WTC11 (cell line): Measurements from ENCODE around the gene GALNT6. TPM values are rescaled to one million over a fixed set of nuclear protein-coding genes. Genes with fewer than 3 reads are reported as not detected.

Source experiments
- ATAC-seq: fragments of 200-7000 bp; cut with Tn5 transposase; 2 replicates; pipeline ENCODE4 v1.10.0; 2021; ENCODE audit warnings: mild to moderate bottlenecking, moderate library complexity
- CTCF ChIA-PET: fragments of 300-600 bp; sonication (Branson Sonifier 250); formaldehyde crosslinking; loops from one replicate; lab custom pipeline; 2021; ENCODE audit warnings: antibody characterized with exemption; lab: Charles Lee
- POLR2A ChIA-PET: fragments of 350-600 bp; sonication (Branson Sonifier 250); formaldehyde crosslinking; loops from one replicate; lab custom pipeline; 2021; ENCODE audit warnings: antibody characterized with exemption; lab: Charles Lee
- DNase-seq: peaks from one replicate; pipeline ENCODE4 v3.0.0; 2021; ENCODE audit warnings: low spot score
- H3K27ac Mint-ChIP-seq: 2 replicates; pipeline ENCODE4 v1.8.0; 2021; ENCODE audit warnings: mixed read lengths
- H3K27me3 Mint-ChIP-seq: 2 replicates; pipeline ENCODE4 v1.8.0; 2021; ENCODE audit warnings: low read depth, mild to moderate bottlenecking, moderate library complexity, mixed read lengths
- H3K36me3 Mint-ChIP-seq: 2 replicates; pipeline ENCODE4 v1.8.0; 2021; ENCODE audit warnings: mixed read lengths
- H3K4me1 Mint-ChIP-seq: 2 replicates; pipeline ENCODE4 v1.8.0; 2022; ENCODE audit warnings: mixed read lengths
- H3K4me3 Mint-ChIP-seq: 2 replicates; pipeline ENCODE4 v1.8.0; 2021; ENCODE audit warnings: mild to moderate bottlenecking, moderate library complexity, mixed read lengths
- H3K9me3 Mint-ChIP-seq: 2 replicates; pipeline ENCODE4 v1.8.0; 2021; ENCODE audit warnings: mixed read lengths
- CREM ChIP-seq: sonication (generic); formaldehyde crosslinking; IDR thresholded peaks from 2 replicates; pipeline ENCODE4 v1.8.1; 2022; ENCODE audit warnings: mild to moderate bottlenecking, missing genetic modification reagents, moderate library complexity
- EMX1 ChIP-seq: fragments of 250-450 bp; sonication (Bioruptor Pico); IDR thresholded peaks from 2 replicates; pipeline ENCODE4 v1.8.0; 2021; ENCODE audit warnings: mild to moderate bottlenecking
- FOXJ3 ChIP-seq: sonication (generic); formaldehyde crosslinking; IDR thresholded peaks from 2 replicates; pipeline ENCODE4 v1.9.0; 2021; ENCODE audit warnings: missing genetic modification reagents, mild to moderate bottlenecking, borderline replicate concordance
- GTF2I ChIP-seq: fragments of 250-450 bp; sonication (Bioruptor Pico); conservative IDR thresholded peaks from 2 replicates; pipeline ENCODE4 v1.4.0; 2021; ENCODE audit warnings: mild to moderate bottlenecking
- IRF2 ChIP-seq: sonication (generic); formaldehyde crosslinking; IDR thresholded peaks from 2 replicates; pipeline ENCODE4 v1.8.0; 2022; ENCODE audit warnings: low read depth, missing genetic modification reagents, borderline replicate concordance
- MYBL2 ChIP-seq: sonication (generic); formaldehyde crosslinking; IDR thresholded peaks from 2 replicates; pipeline ENCODE4 v1.8.1; 2023; ENCODE audit warnings: mild to moderate bottlenecking, moderate library complexity, missing genetic modification reagents
- RORB ChIP-seq: fragments of 250-450 bp; sonication (Bioruptor Pico); IDR thresholded peaks from 2 replicates; pipeline ENCODE4 v1.9.0; 2021; ENCODE audit warnings: mild to moderate bottlenecking
- ZNF423 ChIP-seq: fragments of 250-450 bp; sonication (Bioruptor Pico); IDR thresholded peaks from 2 replicates; pipeline ENCODE4 v2.1.2; 2022; ENCODE audit warnings: mild to moderate bottlenecking, moderate library complexity
- total RNA-seq: library from RNA; stranded (reverse); gene quantifications from 3 replicates; pipeline ENCODE4 v1.2.3, GENCODE V29; 2021
- TF ChIP-seq, protein P1 (sequence below): sonication (generic); formaldehyde crosslinking; IDR thresholded peaks from 2 replicates; pipeline ENCODE4 v1.8.1; 2023; ENCODE audit warnings: mild to moderate bottlenecking, missing genetic modification reagents, moderate library complexity
- TF ChIP-seq, protein P2 (sequence below): sonication (generic); formaldehyde crosslinking; IDR thresholded peaks from 2 replicates; pipeline ENCODE4 v1.8.0; 2022; ENCODE audit warnings: mild to moderate bottlenecking, missing genetic modification reagents
- TF ChIP-seq, protein P3 (sequence below): fragments of 200-600 bp; IDR thresholded peaks from 2 replicates; pipeline ENCODE4 v1.8.0; 2022; ENCODE audit warnings: antibody characterized with exemption
- TF ChIP-seq, protein P4 (sequence below): sonication (generic); formaldehyde crosslinking; IDR thresholded peaks from 2 replicates; pipeline ENCODE4 v1.8.0; 2023; ENCODE audit warnings: mild to moderate bottlenecking, missing genetic modification reagents
- TF ChIP-seq, protein P5 (sequence below): sonication (generic); formaldehyde crosslinking; IDR thresholded peaks from 2 replicates; pipeline ENCODE4 v1.8.1; 2023; ENCODE audit warnings: mild to moderate bottlenecking, missing genetic modification reagents
- TF ChIP-seq, protein P6 (sequence below): sonication (generic); formaldehyde crosslinking; IDR thresholded peaks from 2 replicates; pipeline ENCODE4 v1.8.0; 2023; ENCODE audit warnings: missing genetic modification reagents, mild to moderate bottlenecking, borderline replicate concordance
- TF ChIP-seq, protein P7 (sequence below): sonication (generic); formaldehyde crosslinking; IDR thresholded peaks from 2 replicates; pipeline ENCODE4 v1.8.1; 2022; ENCODE audit warnings: low read depth, missing genetic modification reagents, borderline replicate concordance
- TF ChIP-seq, protein P8 (sequence below): fragments of 250-450 bp; sonication (Bioruptor Pico); IDR thresholded peaks from 2 replicates; pipeline ENCODE4 v1.9.0; 2021; ENCODE audit warnings: mild to moderate bottlenecking

The GALNT6 gene
- total RNA-seq, 1 experiment from 2014 or later: 18.3 TPM

DNA sequence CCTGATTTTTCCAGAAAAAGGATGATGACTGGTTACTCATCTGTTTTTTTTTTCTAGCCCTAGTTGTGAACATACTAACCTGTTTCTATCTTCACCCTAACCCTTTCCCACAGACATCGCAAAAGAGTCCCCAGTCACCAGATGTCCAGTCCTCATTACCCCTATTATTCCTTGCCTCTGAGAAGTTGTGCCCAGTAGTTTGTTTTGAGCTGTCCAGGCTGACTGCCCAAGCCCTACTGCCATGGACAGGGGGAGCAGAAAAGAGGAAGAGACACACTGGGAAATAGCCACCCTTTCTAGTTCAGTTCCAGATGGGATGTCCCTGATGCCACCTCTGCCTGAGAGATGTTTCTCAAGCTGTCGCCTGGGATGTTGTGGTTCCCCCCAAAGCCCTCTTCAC lies 30.9 kb downstream of the GALNT6 start:
- no peaks in the 10 kb centered on the region; the same call in 1 of the 2 replicates for H3K27me3 Mint-ChIP-seq
- DNase-seq: no peak
- ChIA-PET CTCF (interaction anchor here (1.0 to 3.3 kb wide), 3 partner anchors 9 to 19 kb away, joined by 3 to 12 read pairs (median 3); no protein-coding TSS in a partner anchor), POLR2A (no interaction called here)
- H3K27ac Mint-ChIP-seq: no peak overlapping the region
- no peaks in the 10 kb centered on the region for H3K9me3 Mint-ChIP-seq
- peaks cover 5% of the 10 kb centered on the region for H3K36me3 Mint-ChIP-seq
- H3K4me1 Mint-ChIP-seq: no peaks in the 10 kb centered on the region
- no peak overlapping the region for H3K4me3 Mint-ChIP-seq
- no peak for ATAC-seq
- TF ChIP-seq, protein P1, sequence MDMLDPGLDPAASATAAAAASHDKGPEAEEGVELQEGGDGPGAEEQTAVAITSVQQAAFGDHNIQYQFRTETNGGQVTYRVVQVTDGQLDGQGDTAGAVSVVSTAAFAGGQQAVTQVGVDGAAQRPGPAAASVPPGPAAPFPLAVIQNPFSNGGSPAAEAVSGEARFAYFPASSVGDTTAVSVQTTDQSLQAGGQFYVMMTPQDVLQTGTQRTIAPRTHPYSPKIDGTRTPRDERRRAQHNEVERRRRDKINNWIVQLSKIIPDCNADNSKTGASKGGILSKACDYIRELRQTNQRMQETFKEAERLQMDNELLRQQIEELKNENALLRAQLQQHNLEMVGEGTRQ: no peak
- TF ChIP-seq CREM (CRISPR knock-in tag) (no peak), GTF2I (no peak), RORB (CRISPR knock-in tag) (no peak), ZNF423 (no peak)
- TF ChIP-seq, protein P2, sequence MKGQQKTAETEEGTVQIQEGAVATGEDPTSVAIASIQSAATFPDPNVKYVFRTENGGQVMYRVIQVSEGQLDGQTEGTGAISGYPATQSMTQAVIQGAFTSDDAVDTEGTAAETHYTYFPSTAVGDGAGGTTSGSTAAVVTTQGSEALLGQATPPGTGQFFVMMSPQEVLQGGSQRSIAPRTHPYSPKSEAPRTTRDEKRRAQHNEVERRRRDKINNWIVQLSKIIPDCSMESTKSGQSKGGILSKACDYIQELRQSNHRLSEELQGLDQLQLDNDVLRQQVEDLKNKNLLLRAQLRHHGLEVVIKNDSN (CRISPR knock-in tag): no peak

DNA sequence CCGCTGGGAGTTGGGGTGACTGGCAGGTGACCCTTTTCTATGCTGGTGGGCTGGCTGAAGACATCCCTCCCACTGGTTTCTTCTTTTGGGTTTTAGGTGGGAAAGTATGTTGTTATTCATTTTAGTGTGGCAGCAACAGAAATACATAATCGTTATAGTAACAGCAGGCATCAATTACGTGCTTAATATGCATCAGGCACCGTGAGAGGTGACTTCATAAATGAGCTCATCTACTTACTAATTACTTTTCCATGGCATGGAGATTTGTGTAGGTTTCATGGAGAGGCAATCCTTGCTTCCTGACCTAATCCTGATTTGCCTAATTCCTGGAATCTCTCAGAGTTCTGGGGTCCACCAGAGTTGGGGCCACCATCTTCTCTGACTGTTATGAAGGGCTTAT lies 31.4 kb downstream of the GALNT6 start:
- Mint-ChIP-seq H3K27me3 (no peaks in the 10 kb centered on the region; the same call in 1 of the 2 replicates), H3K4me1 (no peaks in the 10 kb centered on the region), H3K27ac (no peak overlapping the region), H3K9me3 (no peaks in the 10 kb centered on the region), H3K36me3 (peaks cover 5% of the 10 kb centered on the region), H3K4me3 (no peak overlapping the region)
- TF ChIP-seq, protein P3, sequence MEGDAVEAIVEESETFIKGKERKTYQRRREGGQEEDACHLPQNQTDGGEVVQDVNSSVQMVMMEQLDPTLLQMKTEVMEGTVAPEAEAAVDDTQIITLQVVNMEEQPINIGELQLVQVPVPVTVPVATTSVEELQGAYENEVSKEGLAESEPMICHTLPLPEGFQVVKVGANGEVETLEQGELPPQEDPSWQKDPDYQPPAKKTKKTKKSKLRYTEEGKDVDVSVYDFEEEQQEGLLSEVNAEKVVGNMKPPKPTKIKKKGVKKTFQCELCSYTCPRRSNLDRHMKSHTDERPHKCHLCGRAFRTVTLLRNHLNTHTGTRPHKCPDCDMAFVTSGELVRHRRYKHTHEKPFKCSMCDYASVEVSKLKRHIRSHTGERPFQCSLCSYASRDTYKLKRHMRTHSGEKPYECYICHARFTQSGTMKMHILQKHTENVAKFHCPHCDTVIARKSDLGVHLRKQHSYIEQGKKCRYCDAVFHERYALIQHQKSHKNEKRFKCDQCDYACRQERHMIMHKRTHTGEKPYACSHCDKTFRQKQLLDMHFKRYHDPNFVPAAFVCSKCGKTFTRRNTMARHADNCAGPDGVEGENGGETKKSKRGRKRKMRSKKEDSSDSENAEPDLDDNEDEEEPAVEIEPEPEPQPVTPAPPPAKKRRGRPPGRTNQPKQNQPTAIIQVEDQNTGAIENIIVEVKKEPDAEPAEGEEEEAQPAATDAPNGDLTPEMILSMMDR: no peak
- TF ChIP-seq IRF2 (CRISPR knock-in tag): no peak
- TF ChIP-seq MYBL2 (CRISPR knock-in tag): no peak
- TF ChIP-seq, protein P4, sequence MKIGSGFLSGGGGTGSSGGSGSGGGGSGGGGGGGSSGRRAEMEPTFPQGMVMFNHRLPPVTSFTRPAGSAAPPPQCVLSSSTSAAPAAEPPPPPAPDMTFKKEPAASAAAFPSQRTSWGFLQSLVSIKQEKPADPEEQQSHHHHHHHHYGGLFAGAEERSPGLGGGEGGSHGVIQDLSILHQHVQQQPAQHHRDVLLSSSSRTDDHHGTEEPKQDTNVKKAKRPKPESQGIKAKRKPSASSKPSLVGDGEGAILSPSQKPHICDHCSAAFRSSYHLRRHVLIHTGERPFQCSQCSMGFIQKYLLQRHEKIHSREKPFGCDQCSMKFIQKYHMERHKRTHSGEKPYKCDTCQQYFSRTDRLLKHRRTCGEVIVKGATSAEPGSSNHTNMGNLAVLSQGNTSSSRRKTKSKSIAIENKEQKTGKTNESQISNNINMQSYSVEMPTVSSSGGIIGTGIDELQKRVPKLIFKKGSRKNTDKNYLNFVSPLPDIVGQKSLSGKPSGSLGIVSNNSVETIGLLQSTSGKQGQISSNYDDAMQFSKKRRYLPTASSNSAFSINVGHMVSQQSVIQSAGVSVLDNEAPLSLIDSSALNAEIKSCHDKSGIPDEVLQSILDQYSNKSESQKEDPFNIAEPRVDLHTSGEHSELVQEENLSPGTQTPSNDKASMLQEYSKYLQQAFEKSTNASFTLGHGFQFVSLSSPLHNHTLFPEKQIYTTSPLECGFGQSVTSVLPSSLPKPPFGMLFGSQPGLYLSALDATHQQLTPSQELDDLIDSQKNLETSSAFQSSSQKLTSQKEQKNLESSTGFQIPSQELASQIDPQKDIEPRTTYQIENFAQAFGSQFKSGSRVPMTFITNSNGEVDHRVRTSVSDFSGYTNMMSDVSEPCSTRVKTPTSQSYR (CRISPR knock-in tag): no peak
- no peak for TF ChIP-seq FOXJ3 (CRISPR knock-in tag)
- no peak for TF ChIP-seq ZNF423
- TF ChIP-seq, protein P5, sequence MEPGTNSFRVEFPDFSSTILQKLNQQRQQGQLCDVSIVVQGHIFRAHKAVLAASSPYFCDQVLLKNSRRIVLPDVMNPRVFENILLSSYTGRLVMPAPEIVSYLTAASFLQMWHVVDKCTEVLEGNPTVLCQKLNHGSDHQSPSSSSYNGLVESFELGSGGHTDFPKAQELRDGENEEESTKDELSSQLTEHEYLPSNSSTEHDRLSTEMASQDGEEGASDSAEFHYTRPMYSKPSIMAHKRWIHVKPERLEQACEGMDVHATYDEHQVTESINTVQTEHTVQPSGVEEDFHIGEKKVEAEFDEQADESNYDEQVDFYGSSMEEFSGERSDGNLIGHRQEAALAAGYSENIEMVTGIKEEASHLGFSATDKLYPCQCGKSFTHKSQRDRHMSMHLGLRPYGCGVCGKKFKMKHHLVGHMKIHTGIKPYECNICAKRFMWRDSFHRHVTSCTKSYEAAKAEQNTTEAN (CRISPR knock-in tag): no peak
- TF ChIP-seq, protein P6, sequence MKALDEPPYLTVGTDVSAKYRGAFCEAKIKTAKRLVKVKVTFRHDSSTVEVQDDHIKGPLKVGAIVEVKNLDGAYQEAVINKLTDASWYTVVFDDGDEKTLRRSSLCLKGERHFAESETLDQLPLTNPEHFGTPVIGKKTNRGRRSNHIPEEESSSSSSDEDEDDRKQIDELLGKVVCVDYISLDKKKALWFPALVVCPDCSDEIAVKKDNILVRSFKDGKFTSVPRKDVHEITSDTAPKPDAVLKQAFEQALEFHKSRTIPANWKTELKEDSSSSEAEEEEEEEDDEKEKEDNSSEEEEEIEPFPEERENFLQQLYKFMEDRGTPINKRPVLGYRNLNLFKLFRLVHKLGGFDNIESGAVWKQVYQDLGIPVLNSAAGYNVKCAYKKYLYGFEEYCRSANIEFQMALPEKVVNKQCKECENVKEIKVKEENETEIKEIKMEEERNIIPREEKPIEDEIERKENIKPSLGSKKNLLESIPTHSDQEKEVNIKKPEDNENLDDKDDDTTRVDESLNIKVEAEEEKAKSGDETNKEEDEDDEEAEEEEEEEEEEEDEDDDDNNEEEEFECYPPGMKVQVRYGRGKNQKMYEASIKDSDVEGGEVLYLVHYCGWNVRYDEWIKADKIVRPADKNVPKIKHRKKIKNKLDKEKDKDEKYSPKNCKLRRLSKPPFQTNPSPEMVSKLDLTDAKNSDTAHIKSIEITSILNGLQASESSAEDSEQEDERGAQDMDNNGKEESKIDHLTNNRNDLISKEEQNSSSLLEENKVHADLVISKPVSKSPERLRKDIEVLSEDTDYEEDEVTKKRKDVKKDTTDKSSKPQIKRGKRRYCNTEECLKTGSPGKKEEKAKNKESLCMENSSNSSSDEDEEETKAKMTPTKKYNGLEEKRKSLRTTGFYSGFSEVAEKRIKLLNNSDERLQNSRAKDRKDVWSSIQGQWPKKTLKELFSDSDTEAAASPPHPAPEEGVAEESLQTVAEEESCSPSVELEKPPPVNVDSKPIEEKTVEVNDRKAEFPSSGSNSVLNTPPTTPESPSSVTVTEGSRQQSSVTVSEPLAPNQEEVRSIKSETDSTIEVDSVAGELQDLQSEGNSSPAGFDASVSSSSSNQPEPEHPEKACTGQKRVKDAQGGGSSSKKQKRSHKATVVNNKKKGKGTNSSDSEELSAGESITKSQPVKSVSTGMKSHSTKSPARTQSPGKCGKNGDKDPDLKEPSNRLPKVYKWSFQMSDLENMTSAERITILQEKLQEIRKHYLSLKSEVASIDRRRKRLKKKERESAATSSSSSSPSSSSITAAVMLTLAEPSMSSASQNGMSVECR: no peak
- TF ChIP-seq EMX1: no peak
- TF ChIP-seq, protein P7, sequence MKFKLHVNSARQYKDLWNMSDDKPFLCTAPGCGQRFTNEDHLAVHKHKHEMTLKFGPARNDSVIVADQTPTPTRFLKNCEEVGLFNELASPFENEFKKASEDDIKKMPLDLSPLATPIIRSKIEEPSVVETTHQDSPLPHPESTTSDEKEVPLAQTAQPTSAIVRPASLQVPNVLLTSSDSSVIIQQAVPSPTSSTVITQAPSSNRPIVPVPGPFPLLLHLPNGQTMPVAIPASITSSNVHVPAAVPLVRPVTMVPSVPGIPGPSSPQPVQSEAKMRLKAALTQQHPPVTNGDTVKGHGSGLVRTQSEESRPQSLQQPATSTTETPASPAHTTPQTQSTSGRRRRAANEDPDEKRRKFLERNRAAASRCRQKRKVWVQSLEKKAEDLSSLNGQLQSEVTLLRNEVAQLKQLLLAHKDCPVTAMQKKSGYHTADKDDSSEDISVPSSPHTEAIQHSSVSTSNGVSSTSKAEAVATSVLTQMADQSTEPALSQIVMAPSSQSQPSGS (CRISPR knock-in tag): no peak
- TF ChIP-seq, protein P8, sequence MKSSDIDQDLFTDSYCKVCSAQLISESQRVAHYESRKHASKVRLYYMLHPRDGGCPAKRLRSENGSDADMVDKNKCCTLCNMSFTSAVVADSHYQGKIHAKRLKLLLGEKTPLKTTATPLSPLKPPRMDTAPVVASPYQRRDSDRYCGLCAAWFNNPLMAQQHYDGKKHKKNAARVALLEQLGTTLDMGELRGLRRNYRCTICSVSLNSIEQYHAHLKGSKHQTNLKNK: no peak
- DNase-seq: no peak
- ChIA-PET CTCF (interaction anchor here (1.0 kb wide), 1 partner anchor 19 kb away, joined by 3 read pairs; no protein-coding TSS in a partner anchor), POLR2A (interaction anchor here (1.0 kb wide), 1 partner anchor 10 kb away, joined by 3 read pairs; no protein-coding TSS in a partner anchor)
- ATAC-seq: no peak
